C4-2B (cell line): ENCODE data around the gene SPATA13.

Experiments
- ZFX ChIP-seq: fragments of 450-650 bp; IDR thresholded peaks from 2 replicates; pipeline ENCODE4 v1.6.1; 2017
- TF ChIP-seq, protein P1 (sequence below): fragments of 450-650 bp; conservative IDR thresholded peaks from 2 replicates; pipeline ENCODE4 v1.5.1; 2017; ENCODE audit warnings: mild to moderate bottlenecking

DNA sequence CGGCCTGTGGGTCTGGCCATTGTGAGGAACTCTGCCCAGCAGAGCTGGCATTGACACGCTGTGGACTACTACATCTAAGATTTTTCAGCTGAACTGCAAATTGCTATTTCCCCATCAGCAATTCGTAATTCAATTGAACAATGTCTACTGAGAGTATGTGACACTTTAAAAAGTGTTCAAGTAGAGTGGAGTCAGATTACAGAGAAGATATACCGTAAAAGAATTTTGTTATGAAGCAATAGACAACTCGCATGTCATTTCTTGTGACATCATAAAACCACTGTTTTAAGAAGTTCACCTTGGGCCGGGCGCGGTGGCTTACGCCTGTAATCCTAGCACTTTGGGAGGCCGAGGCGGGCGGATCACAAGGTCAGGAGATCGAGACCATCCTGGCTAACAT, 116.3 kb downstream of the SPATA13 start:
- TF ChIP-seq, protein P1, sequence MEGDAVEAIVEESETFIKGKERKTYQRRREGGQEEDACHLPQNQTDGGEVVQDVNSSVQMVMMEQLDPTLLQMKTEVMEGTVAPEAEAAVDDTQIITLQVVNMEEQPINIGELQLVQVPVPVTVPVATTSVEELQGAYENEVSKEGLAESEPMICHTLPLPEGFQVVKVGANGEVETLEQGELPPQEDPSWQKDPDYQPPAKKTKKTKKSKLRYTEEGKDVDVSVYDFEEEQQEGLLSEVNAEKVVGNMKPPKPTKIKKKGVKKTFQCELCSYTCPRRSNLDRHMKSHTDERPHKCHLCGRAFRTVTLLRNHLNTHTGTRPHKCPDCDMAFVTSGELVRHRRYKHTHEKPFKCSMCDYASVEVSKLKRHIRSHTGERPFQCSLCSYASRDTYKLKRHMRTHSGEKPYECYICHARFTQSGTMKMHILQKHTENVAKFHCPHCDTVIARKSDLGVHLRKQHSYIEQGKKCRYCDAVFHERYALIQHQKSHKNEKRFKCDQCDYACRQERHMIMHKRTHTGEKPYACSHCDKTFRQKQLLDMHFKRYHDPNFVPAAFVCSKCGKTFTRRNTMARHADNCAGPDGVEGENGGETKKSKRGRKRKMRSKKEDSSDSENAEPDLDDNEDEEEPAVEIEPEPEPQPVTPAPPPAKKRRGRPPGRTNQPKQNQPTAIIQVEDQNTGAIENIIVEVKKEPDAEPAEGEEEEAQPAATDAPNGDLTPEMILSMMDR: no peak
- no peak for TF ChIP-seq ZFX
